Neural progenitor cell (in vitro differentiated cells): ENCODE data around the gene YOD1.

ENCODE experiments used
- CTCF ChIP-seq: fragments of 200-600 bp; sonication (generic); IDR thresholded peaks from 2 replicates; pipeline ENCODE4 v1.5.1; 2017; ENCODE audit warnings: antibody characterized with exemption, mild to moderate bottlenecking
- EZH2phosphoT487 ChIP-seq: fragments of 200-600 bp; sonication (generic); IDR thresholded peaks from 2 replicates; pipeline ENCODE4 v1.6.1; 2017; ENCODE audit warnings: antibody characterized with exemption

GRCh38 chr1:207001492-207002245 is 49.3 kb downstream of the YOD1 start:
- no peak for TF ChIP-seq CTCF
- no peak for TF ChIP-seq EZH2phosphoT487
